T-helper 2 cell (primary cell): ENCODE measurements around the gene SLC44A1.

ENCODE experiments used
- DNase-seq, 5 experiments: peaks; one replicate each; pipeline versions ENCODE4 v3.0.0 to v3.0.0-alpha.2; 2012 to 2022

Gene SLC44A1

DNA sequence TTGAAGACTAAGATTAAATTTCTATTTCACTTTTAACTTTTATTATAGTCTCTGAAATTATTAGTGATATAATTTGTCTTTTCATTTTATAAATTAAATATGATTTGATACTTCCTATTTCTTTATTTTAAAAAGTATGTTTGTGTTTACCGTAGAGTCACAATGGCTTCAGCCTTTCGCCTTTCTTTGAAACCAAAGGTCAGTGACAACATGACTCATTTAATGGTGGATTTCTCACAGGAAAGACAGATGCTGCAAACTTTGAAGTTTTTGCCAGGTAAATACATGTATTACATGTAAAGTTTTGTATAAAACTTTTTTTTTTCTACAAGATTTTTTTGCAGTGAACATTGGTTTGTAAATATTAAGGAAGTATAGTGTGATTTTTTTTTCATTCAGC, 239.8 kb downstream of the SLC44A1 start:
- no peak for DNase-seq

DNA sequence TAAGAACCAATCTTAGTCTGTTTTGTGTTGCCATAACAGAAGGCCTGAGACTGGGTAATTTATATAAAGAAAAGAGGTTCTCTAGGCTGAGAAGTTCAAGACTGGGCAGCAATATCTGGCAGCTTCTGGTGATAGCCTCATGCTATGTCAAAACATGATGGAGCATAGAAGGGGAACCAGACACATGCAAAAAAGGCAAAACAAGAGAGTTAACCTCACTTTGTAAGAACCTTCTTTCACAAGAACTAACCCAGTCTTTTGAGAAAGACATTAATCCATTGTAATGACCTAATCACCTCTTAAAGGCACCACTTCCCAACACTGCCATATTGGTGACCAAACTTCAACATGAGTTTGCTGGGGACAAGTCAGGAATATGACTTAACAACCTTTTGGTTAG, 240.7 kb downstream of the SLC44A1 start:
- DNase-seq, result no peak
